IMR-90 (cell line): ENCODE measurements around the gene C1QTNF3.

Source experiments
- BHLHE40 ChIP-seq: fragments of 150-350 bp; IDR thresholded peaks from 2 replicates; pipeline ENCODE4 v1.6.1; 2016; ENCODE audit warnings: mild to moderate bottlenecking, low read depth, low read length
- CEBPB ChIP-seq: IDR thresholded peaks from 2 replicates; pipeline ENCODE4 v1.6.1; 2012; ENCODE audit warnings: low read depth, low read length, improper control_type of control experiment
- CHD1 ChIP-seq: IDR thresholded peaks from 2 replicates; pipeline ENCODE4 v1.6.1; 2012; ENCODE audit warnings: low read depth, low read length, improper control_type of control experiment
- CTCF ChIP-seq: conservative IDR thresholded peaks from 2 replicates; pipeline ENCODE4 v1.5.1; 2012; ENCODE audit warnings: mild to moderate bottlenecking, low read depth, low read length, improper control_type of control experiment
- FOS ChIP-seq: fragments of 150-350 bp; IDR thresholded peaks from 2 replicates; pipeline ENCODE4 v1.6.1; 2016; ENCODE audit warnings: low read depth, low read length
- MAFK ChIP-seq: IDR thresholded peaks from 2 replicates; pipeline ENCODE4 v1.6.1; 2012; ENCODE audit warnings: low read depth, low read length, improper control_type of control experiment
- MXI1 ChIP-seq: IDR thresholded peaks from 2 replicates; pipeline ENCODE4 v1.6.1; 2012; ENCODE audit warnings: low read depth, mild to moderate bottlenecking, low read length, moderate library complexity, borderline replicate concordance
- POLR2A ChIP-seq: IDR thresholded peaks from 2 replicates; pipeline ENCODE4 v1.6.1; 2012; ENCODE audit warnings: mild to moderate bottlenecking, low read depth, low read length
- RCOR1 ChIP-seq: IDR thresholded peaks from 2 replicates; pipeline ENCODE4 v1.6.1; 2012; ENCODE audit warnings: mild to moderate bottlenecking, low read length, improper control_type of control experiment; ENCODE audit not compliant: insufficient replicate concordance

DNA sequence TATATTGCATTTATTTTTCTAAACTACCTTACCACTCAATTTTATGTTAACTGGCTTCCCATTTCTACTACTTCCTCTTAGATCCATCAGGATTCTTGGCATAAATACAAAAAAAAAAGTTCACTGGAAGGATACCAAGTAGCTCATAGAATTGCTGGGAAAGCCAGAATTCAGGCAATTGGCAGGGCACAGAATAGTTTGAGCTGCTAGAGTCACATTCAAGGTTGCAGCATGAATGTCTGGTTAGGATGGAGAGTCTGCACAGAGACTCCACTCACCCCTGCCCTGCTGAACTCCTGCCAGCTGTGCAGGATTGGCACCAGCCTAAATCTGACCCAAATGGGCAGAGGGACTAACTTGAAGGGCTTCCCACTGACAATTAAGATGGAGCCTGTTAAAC, 30.2 kb downstream of the C1QTNF3 start:
- TF ChIP-seq POLR2A (no peak), CTCF (no peak), BHLHE40 (no peak), MAFK (no peak), MXI1 (no peak), CHD1 (no peak), FOS (no peak), CEBPB (no peak), RCOR1 (no peak)
